ENCODE results near the gene NHLRC3. TPM values are rescaled to one million over a fixed set of nuclear protein-coding genes. Genes with fewer than 3 reads are reported as not detected.

NHLRC3 gene
- total and polyA plus RNA-seq, 9 of the 15 experiments (the other 6 are each of a cell fraction or from before 2014, with no cell fraction given): 5.5 to 15.3 (median 9.0) TPM

- TF ChIP-seq ZNF449 (CRISPR knock-in tag; IDR thresholded peaks at IDR 0.05) (no peak), NFATC3 (IDR thresholded peaks at IDR 0.05) (no peak), RERE (CRISPR knock-in tag; IDR thresholded peaks at IDR 0.05; ENCODE audit: borderline replicate concordance) (no peak), NFE2 (IDR thresholded peaks at IDR 0.05; ENCODE audit: low read depth) (peak; percentile 48), FOSL1 (tag; conservative IDR thresholded peaks at IDR 0.05) (peak; percentile 95), ZBTB11 (CRISPR knock-in tag; IDR thresholded peaks at IDR 0.05) (peak in 1 of 3 experiments; percentile 61; a peak in 1 of 6 replicates), HCFC1 (IDR thresholded peaks at IDR 0.05; ENCODE audit: low read depth, low read length) (no peak), JUND (IDR thresholded peaks at IDR 0.05; ENCODE audit: borderline replicate concordance, low read depth, low read length) (peak; percentile 89), JUND (tag; IDR thresholded peaks at IDR 0.05; ENCODE audit: borderline replicate concordance, low read depth, low read length) (peak; percentile 80; the same call in 2 of the 3 replicates), THAP7 (CRISPR knock-in tag; IDR thresholded peaks at IDR 0.05) (no peak), TBL1XR1 (IDR thresholded peaks at IDR 0.05; ENCODE audit: low read length in 2 of 2) (peak in 1 of 2 experiments; percentile 57; a peak in 2 of 4 replicates), MEF2D (tag; conservative IDR thresholded peaks at IDR 0.05; ENCODE audit: low read depth) (peak; percentile 95), GATA2 (CRISPR knock-in tag; IDR thresholded peaks at IDR 0.05) (peak; percentile 89), MNT (conservative IDR thresholded peaks at IDR 0.05) (peak in 1 of 2 experiments; percentile 46; a peak in 2 of 4 replicates), NRF1 (conservative IDR thresholded peaks at IDR 0.05 in 1 of 2, IDR thresholded peaks at IDR 0.05 in 1 of 2) (peak; percentile 53 to 58)
Measured at GRCh38 chr13:38998739-38999138, 39.5 kb upstream of the NHLRC3 start (continued).
